ENCODE results near the gene ANK2.

The ANK2 gene

DNA sequence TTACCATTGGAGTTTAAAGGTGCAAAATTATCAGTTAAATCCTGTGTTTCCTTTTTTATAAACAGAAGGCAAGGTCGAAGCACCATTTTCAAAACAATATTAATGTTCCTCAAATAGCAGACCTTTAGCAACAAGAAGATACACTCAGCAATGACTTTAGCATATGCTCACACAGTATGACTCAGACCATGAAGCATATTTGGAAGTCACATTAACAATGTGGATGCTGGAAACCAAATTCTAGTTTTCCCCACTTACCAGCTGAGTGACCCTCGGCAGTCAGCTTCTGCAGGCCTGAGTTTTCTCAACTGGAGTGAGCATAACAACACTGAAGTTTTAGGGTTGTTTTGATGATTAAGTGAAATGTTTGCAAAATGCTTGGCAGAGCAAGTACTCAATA lies 130.5 kb downstream of the ANK2 start:
- TF ChIP-seq, protein P1, sequence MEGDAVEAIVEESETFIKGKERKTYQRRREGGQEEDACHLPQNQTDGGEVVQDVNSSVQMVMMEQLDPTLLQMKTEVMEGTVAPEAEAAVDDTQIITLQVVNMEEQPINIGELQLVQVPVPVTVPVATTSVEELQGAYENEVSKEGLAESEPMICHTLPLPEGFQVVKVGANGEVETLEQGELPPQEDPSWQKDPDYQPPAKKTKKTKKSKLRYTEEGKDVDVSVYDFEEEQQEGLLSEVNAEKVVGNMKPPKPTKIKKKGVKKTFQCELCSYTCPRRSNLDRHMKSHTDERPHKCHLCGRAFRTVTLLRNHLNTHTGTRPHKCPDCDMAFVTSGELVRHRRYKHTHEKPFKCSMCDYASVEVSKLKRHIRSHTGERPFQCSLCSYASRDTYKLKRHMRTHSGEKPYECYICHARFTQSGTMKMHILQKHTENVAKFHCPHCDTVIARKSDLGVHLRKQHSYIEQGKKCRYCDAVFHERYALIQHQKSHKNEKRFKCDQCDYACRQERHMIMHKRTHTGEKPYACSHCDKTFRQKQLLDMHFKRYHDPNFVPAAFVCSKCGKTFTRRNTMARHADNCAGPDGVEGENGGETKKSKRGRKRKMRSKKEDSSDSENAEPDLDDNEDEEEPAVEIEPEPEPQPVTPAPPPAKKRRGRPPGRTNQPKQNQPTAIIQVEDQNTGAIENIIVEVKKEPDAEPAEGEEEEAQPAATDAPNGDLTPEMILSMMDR (IDR thresholded peaks at IDR 0.05): no peak

DNA sequence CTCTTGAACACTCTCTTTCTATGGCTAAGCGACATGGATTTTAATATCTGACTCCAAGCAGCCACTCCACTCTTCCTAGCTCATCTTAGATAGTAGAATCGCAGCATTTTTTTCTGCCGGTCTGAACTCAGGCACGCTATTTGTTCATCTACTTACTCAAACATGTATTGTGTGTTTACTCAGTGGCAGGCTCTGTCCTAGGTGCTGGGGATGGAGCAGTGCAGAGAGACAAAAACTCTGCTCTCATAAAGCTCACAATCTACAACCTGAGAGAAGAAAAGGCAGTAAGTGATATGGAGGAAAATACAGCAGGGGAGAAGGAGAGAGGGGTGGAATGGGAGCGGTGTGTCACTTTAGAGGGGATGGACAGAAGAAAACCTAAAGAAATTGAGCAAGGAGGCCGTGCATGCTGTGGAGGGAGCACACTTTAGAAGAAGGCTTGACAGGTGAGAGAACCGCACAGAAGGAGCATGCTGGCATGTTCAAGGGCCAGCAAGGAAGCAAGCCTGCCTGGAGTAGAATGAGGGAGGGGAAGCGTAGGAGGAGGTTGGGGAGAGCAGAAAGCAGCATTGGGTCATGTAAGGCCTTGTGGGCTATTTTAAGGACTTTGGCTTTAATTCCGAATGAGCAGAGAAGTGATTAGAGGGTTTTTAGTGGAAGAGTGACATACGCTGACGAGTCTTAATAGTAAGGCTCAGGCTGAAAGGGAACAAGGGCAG lies 132.0 kb downstream of the ANK2 start:
- TF ChIP-seq, protein P1 (IDR thresholded peaks at IDR 0.05): no peak

DNA sequence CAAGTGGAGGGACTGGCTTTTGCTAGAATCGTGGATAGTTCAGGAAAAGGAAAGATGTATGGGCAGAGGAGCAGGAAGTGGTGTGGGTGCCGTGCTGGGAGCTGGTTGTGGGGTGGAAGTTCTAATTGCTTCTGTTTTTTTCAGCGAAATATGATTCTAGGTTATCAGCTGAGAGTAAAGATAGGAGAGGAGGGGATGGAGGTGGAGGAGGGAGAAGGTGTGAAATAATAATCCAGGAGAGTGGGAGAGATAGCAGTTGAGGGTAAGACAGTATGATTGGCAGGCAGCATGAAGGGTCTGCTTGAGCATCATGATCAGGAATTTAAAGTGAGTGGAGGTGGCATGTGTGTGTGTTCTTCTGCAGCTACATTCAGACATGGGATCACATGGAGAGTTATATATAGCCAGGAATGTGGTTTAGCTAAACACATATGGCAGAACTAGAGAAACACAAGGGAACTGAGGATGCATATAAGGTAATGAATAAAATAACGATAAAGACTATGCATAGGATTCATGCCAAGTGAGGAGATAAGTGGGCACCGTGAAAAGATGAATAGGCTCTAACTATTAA lies 133.7 kb downstream of the ANK2 start:
- TF ChIP-seq, protein P1 (IDR thresholded peaks at IDR 0.05): no peak

DNA sequence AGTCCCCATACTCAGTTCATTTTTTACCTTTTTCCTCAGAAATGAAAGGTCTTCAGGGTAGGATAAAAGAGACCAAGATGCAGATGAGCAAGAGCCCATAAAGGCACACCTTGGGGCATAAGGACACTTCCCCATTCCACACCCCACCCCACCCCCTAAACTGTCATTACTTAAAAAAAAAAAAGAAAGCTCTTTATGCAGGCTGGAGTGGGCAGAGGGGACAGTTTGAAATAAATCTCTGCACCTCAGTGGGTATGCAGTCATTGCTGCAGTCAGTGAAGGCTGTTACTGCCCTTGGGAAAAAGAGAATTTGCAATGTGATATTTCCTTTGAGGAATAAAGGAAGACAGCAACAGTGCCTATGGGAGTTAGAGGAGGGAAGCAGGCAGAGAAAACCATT lies 137.5 kb downstream of the ANK2 start:
- TF ChIP-seq, protein P1 (IDR thresholded peaks at IDR 0.05): no peak

DNA sequence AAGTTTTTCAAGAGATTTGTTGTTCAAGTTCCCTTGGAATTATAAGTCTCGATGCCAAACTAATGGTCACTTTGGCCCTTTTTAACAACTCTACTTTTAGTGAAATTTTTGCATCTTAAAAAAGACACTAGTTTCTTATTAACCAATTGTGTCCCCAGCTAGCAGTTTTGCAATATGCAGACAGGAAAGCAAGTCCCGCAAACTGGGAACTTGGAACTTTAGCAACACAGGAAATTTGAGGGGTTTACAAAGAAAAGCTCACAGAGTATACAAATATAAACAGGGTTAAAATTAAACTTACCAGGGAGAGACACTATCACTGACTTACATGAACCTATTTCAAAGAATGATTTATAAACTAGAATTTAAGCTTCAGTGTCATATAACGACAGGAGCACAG lies 137.9 kb downstream of the ANK2 start:
- TF ChIP-seq, protein P1 (IDR thresholded peaks at IDR 0.05): no peak

DNA sequence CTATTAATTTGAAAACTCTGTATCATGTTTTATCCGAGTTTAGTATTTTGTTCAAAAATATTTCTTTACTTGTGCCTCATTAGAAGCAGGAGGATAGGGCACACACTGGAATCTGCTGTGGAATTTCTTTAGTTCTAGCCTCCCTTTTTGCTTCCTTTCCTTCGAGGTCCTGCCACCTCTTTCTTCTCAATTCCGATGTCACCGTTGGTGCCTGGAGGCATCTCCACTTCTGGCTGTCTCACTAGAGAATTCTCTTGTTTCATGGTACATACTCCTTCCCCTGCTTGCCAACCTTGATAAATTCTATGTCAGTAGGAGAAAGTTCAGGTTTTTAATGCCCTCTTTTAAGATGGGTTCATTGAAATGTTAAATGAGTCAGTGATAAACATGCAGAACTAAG lies 140.1 kb downstream of the ANK2 start:
- TF ChIP-seq, protein P1 (IDR thresholded peaks at IDR 0.05): no peak

DNA sequence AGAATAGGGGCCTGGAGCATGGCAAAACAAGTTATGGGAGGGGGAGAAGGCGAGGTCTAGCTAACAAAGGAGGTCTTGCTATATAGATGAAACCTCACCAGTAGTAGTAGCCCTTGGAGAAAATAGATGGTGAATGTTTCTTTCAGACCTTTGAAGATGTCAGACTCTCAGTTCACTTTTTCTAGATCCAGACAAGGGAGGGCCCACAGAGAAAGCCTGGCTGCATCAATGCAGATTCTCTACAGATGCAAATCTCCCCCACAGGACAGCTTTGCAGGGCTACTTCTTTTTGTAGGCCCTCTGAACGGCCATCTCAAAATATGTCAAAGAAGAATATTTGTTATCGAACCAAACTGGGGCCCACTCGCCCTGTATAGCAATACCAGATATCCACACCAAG lies 159.7 kb downstream of the ANK2 start:
- TF ChIP-seq, protein P1 (IDR thresholded peaks at IDR 0.05): no peak

Measured in LNCAP (cell line).